Body of pancreas (tissue), 4 donors: ENCODE measurements around the gene OSBPL6. TPM values are rescaled to one million over a fixed set of nuclear protein-coding genes. Genes with fewer than 3 reads are reported as not detected.
"Not testable (repeated sequence)": the region's sequence is repeated elsewhere in the genome, so short reads cannot be mapped to it uniquely, and the experiment has no call there.

ENCODE experiments used
- ATAC-seq: fragments of 150-250 bp; one replicate; pipeline ENCODE4 v1.9.1; 2016
- DNase-seq, 4 donors: peaks; one replicate each; pipeline ENCODE4 v3.0.0-alpha.2; 2019
- H3K27ac ChIP-seq, 4 donors: fragments of 200-600 bp; sonication (generic); 1 replicate in 3 of 4; 2 replicates in 1 of 4; pipeline versions ENCODE4 v1.5.1 to v1.6.1; 2016 to 2019; ENCODE audit warnings: mild to moderate bottlenecking in 1 of 4, mixed read lengths in 1 of 4, moderate library complexity in 1 of 4
- H3K27me3 ChIP-seq, 2 donors: fragments of 200-600 bp; sonication (generic); one replicate each; pipeline ENCODE4 v1.6.0; 2016; ENCODE audit warnings: mild to moderate bottlenecking in 1 of 2
- H3K36me3 ChIP-seq, 2 donors: fragments of 200-600 bp; sonication (generic); replicated peaks in 1 of 2; 2 replicates each; pipeline ENCODE4 v1.5.1; 2016; ENCODE audit warnings: low read depth in 2 of 2; ENCODE audit not compliant: insufficient read depth in 1 of 2
- H3K4me1 ChIP-seq: fragments of 200-600 bp; sonication (generic); one replicate; pipeline ENCODE4 v1.6.0; 2016
- H3K4me3 ChIP-seq, 2 donors: fragments of 200-600 bp; sonication (generic); 1 replicate in 1 of 2; 2 replicates in 1 of 2; pipeline ENCODE4 v1.5.1; 2016 to 2019
- H3K9me3 ChIP-seq, 3 donors: fragments of 200-600 bp; sonication (generic); 1 replicate in 2 of 3; 2 replicates in 1 of 3; pipeline ENCODE4 v1.5.1; 2016
- CTCF ChIP-seq, 7 experiments: fragments of 450-650 bp in 4 of 7; fragments of 200-600 bp in 3 of 7; sonication (generic) in 3 of 7; IDR thresholded peaks; one replicate each; pipeline ENCODE4 v1.5.1; 2016 to 2019; ENCODE audit warnings: antibody characterized with exemption in 7 of 7
- POLR2A ChIP-seq, 3 donors: fragments of 450-650 bp; IDR thresholded peaks; one replicate each; pipeline ENCODE4 v1.6.1; 2016; ENCODE audit warnings: antibody characterized with exemption in 3 of 3, mild to moderate bottlenecking in 2 of 3
- whole genome bisulfite sequencing, 2 donors: methylation state at CpG; one replicate each; pipeline ENCODE4 v1.1.5; 2017; 5-methylcytosine and 5-hydroxymethylcytosine counted together
- intact Hi-C: fragments of 100-400 bp; cut with DNase I; formaldehyde crosslinking; loops from one replicate; pipeline ENCODE4 v1.15.1; 2023
- total RNA-seq, 2 donors: library from RNA; depleted of rRNA; stranded (reverse); fragments of >200 nt; gene quantifications; one replicate each; pipeline ENCODE4 v1.1.0, GENCODE V29; 2016

OSBPL6 gene
- total RNA-seq, 2 donors from 2014 or later: 0.26 to 2.0 TPM

GRCh38 chr2:178403671-178404306 is 209.5 kb downstream of the OSBPL6 start:
- Histone ChIP-seq H3K36me3 (no peaks in the 10 kb centered on the region), H3K27me3 (no peaks in the 10 kb centered on the region), H3K9me3 (no peaks in the 10 kb centered on the region), H3K4me1 (no peaks in the 10 kb centered on the region), H3K27ac (no peak overlapping the region), H3K4me3 (no peak overlapping the region)
- 56 to 58% methylated on average over 3 of the region's 3 CpGs for WGBS, 2 donors
- no peak for TF ChIP-seq POLR2A (IDR thresholded peaks at IDR 0.05)
- TF ChIP-seq CTCF (IDR thresholded peaks at IDR 0.05): no peak
- ATAC-seq (no peak), DNase-seq (no peak)
- intact Hi-C loops: no loop called here

GRCh38 chr2:178404368-178404767 is 210.1 kb downstream of the OSBPL6 start:
- Histone ChIP-seq H3K36me3 (no peaks in the 10 kb centered on the region), H3K9me3 (no peaks in the 10 kb centered on the region), H3K4me3 (no peak overlapping the region), H3K4me1 (no peaks in the 10 kb centered on the region), H3K27me3 (no peaks in the 10 kb centered on the region), H3K27ac (no peak overlapping the region)
- DNase-seq (no peak), ATAC-seq (no peak)
- TF ChIP-seq CTCF (IDR thresholded peaks at IDR 0.05) (no peak), POLR2A (IDR thresholded peaks at IDR 0.05) (no peak)
- intact Hi-C loops: no loop called here
- WGBS, 2 donors: 50 to 62% methylated on average over 4 of the region's 4 CpGs

GRCh38 chr2:178409261-178409660 is 214.9 kb downstream of the OSBPL6 start:
- no peak overlapping the region for H3K27ac ChIP-seq
- H3K4me1 ChIP-seq: peaks cover 7% of the 10 kb centered on the region
- H3K36me3 ChIP-seq: no peaks in the 10 kb centered on the region
- no peaks in the 10 kb centered on the region for H3K9me3 ChIP-seq
- no peak for ATAC-seq
- DNase-seq: no peak
- intact Hi-C loops: no loop called here
- 67 to 75% methylated on average over 5 of the region's 5 CpGs for WGBS, 2 donors
- H3K27me3 ChIP-seq: no peaks in the 10 kb centered on the region
- no peak for TF ChIP-seq CTCF (IDR thresholded peaks at IDR 0.05)
- no peak for TF ChIP-seq POLR2A (IDR thresholded peaks at IDR 0.05)
- no peak overlapping the region for H3K4me3 ChIP-seq

GRCh38 chr2:178412047-178412446 is 217.7 kb downstream of the OSBPL6 start:
- TF ChIP-seq CTCF (IDR thresholded peaks at IDR 0.05): no peak
- TF ChIP-seq POLR2A (IDR thresholded peaks at IDR 0.05): no peak
- Histone ChIP-seq H3K9me3 (no peaks in the 10 kb centered on the region), H3K27me3 (no peaks in the 10 kb centered on the region), H3K4me3 (no peak overlapping the region), H3K36me3 (no peaks in the 10 kb centered on the region), H3K27ac (no peak overlapping the region), H3K4me1 (peaks cover 12% of the 10 kb centered on the region)
- 62 to 79% methylated on average over 3 of the region's 3 CpGs for WGBS, 2 donors
- ATAC-seq (no peak), DNase-seq (no peak)
- intact Hi-C loops: no loop called here

GRCh38 chr2:178412453-178412852 is 218.1 kb downstream of the OSBPL6 start:
- WGBS, 2 donors: 94 to 95% methylated on average over 8 of the region's 8 CpGs
- H3K27me3 ChIP-seq, H3K27ac ChIP-seq, H3K36me3 ChIP-seq, DNase-seq, H3K4me3 ChIP-seq, intact Hi-C loops, ATAC-seq, H3K9me3 ChIP-seq: not testable (repeated sequence)
- peaks cover 12% of the 10 kb centered on the region for H3K4me1 ChIP-seq
